Measurements from ENCODE around the gene SLC45A1. TPM values are rescaled to one million over a fixed set of nuclear protein-coding genes. Genes with fewer than 3 reads are reported as not detected.

Gene SLC45A1
- total RNA-seq, 2 donors from 2014 or later = 1.0 to 3.0 TPM

DNA sequence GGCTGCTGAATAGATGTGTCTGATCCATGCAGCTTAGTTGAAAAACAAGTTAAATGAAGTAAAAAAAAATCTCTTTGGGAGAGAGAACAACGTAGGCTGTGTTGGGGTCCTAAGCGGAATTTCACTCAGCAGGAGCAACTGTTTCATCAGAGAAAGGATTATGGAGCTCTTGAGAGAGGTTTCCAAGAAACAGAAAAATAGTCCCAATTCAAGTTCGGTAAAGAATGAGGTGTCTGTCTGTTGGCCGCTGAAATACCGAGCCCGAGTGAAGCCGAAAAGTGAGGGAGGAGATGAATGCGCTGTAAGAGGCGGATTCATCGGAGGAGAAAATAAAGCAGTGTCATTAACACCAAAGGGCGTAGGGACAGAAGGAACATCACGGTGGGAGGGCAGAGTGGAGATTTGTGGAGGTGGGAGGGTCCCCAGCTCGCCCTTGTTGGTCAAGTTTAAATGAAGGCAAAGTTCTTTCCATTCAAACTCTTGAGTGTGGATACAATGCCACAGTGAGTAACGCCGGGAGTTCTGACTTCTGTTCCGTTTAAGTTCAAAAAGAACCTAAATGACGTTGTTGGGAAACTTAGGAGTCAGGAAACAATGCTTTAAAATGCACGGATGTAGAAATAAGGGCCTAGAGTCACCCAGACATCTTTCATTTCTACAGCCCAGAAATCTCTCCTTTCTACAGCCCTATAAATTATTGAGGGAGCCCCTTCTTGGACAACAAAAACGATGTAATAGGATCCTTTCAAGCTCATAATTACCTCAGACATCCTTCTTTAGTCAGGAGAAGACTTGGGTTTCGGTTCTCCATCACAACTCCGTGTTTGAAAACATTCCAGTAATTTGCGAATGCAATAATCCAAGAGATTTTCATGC lies 15.6 kb upstream of the SLC45A1 start:
- Histone ChIP-seq H3K4me3 (no peak overlapping the region), H3K4me1 (no peaks in the 10 kb centered on the region), H3K9me3 (no peaks in the 10 kb centered on the region), H3K27me3 (no peaks in the 10 kb centered on the region), H3K27ac (no peak overlapping the region), H3K36me3 (no peaks in the 10 kb centered on the region)
- DNase-seq (ENCODE audit: low spot score) = no peak
- TF ChIP-seq, protein P1, sequence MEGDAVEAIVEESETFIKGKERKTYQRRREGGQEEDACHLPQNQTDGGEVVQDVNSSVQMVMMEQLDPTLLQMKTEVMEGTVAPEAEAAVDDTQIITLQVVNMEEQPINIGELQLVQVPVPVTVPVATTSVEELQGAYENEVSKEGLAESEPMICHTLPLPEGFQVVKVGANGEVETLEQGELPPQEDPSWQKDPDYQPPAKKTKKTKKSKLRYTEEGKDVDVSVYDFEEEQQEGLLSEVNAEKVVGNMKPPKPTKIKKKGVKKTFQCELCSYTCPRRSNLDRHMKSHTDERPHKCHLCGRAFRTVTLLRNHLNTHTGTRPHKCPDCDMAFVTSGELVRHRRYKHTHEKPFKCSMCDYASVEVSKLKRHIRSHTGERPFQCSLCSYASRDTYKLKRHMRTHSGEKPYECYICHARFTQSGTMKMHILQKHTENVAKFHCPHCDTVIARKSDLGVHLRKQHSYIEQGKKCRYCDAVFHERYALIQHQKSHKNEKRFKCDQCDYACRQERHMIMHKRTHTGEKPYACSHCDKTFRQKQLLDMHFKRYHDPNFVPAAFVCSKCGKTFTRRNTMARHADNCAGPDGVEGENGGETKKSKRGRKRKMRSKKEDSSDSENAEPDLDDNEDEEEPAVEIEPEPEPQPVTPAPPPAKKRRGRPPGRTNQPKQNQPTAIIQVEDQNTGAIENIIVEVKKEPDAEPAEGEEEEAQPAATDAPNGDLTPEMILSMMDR (IDR thresholded peaks at IDR 0.05) = no peak

DNA sequence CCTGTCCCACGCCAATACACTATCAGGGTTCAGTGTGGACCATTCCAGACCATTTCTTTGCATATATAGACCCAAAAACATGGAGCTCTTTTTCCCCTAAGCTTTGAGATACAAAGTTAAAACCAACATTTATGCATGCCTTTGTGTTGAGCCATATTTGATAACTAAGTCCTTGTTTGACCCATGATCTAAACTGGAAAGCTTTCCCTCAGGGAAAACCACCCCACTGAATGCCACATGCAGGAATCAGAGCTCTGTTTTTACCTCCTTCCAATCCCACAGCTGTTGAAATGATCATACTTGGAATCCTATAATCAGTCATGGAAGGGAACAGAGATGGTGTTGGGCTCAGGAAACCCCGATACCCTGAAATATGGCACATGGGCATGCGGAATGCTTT lies 14.8 kb upstream of the SLC45A1 start:
- Histone ChIP-seq H3K27me3 (no peaks in the 10 kb centered on the region), H3K9me3 (no peaks in the 10 kb centered on the region), H3K4me1 (no peaks in the 10 kb centered on the region), H3K27ac (no peak overlapping the region), H3K4me3 (no peak overlapping the region), H3K36me3 (no peaks in the 10 kb centered on the region)
- DNase-seq (ENCODE audit: low spot score) = no peak
- TF ChIP-seq, protein P1 (IDR thresholded peaks at IDR 0.05) = no peak

DNA sequence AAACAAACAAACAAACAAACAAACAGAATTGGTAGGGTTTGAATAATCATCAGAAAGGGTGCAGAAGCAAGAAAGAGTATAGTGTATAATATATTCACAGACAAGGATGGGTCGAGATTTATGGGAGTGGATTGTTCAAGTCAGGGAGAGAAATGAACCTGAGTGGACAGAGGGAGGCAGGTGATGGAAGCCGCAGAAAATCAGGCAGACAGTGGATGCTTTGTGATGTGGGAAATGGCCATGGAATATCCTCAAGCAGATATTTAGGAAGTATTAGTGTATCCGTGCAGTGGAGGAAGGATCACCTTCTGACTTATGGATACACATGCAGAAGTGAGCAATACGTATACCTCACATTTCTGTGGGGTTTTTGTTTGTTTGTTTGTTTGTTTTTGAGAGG lies 14.0 kb upstream of the SLC45A1 start:
- no peak overlapping the region for H3K27ac ChIP-seq
- H3K4me3 ChIP-seq = no peak overlapping the region
- no peaks in the 10 kb centered on the region for H3K36me3 ChIP-seq
- H3K9me3 ChIP-seq = no peaks in the 10 kb centered on the region
- no peaks in the 10 kb centered on the region for H3K27me3 ChIP-seq
- TF ChIP-seq, protein P1 (IDR thresholded peaks at IDR 0.05) = no peak
- no peaks in the 10 kb centered on the region for H3K4me1 ChIP-seq
- DNase-seq (ENCODE audit: low spot score) = no peak

DNA sequence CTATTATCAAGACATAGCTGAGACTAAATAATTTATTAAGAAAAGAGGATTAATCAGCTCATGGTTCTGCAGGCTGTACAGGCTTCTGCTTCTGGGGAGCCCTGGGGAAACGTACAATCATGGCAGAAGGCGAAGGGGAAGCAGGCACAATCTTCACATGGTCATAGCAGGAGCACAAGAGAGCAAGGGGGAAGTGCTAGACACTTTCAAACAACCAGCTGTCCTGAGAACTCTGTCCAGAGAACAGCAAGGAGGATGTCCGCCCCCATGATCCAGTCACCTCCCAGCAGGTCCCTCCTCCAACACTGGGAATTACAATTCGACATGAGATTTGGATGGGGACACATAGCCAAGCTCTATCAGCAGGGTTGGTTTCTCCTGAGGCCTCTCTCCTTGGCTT lies 10.3 kb upstream of the SLC45A1 start:
- H3K27ac ChIP-seq = no peak overlapping the region
- peaks cover 0 to 6% of the 10 kb centered on the region in 2 donors for H3K4me1 ChIP-seq
- no peaks in the 10 kb centered on the region for H3K36me3 ChIP-seq
- no peak for DNase-seq (ENCODE audit: low spot score)
- no peaks in the 10 kb centered on the region for H3K27me3 ChIP-seq
- no peaks in the 10 kb centered on the region for H3K9me3 ChIP-seq
- TF ChIP-seq, protein P1 (IDR thresholded peaks at IDR 0.05) = no peak
- no peak overlapping the region for H3K4me3 ChIP-seq

DNA sequence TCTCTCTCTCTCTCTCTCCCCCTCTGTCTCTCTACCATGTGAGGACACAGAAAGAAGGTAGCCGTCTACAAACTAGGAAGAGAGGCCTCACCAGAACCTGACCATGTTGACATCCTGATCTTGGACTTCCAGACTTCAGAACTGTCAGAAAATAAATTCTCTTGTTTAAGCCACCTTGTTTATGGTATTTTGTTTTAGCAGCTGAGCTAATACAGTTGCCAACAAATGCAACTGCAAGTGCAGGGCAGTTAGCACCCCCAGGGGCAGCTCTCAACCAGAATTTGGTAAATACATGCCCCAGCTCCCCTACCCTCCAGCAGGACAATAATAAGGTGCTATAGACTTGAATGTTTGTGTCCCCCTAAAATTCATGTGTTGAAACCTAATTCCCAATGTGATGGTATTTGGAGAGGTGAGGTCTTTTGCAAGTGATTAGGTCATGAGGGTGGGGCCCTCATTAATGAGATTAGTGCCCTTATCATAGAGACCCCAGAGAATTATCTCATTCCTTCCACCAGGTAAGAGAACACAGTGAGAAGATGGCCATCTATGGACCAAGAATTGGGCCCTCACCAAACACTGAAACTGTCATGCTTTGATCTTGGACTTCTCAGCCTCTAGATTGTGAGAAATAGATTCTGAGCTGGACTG lies 6.7 kb upstream of the SLC45A1 start:
- DNase-seq (ENCODE audit: low spot score) = no peak
- TF ChIP-seq, protein P1 (IDR thresholded peaks at IDR 0.05) = no peak
- H3K9me3 ChIP-seq = no peaks in the 10 kb centered on the region
- H3K36me3 ChIP-seq = no peaks in the 10 kb centered on the region
- no peak overlapping the region for H3K27ac ChIP-seq
- peaks cover 0 to 19% of the 10 kb centered on the region in 2 donors for H3K4me1 ChIP-seq
- no peak overlapping the region for H3K4me3 ChIP-seq
- H3K27me3 ChIP-seq = no peaks in the 10 kb centered on the region

Data from right atrium auricular region (tissue), 2 donors.